Measurements from ENCODE around the gene TUBGCP3. TPM values are rescaled to one million over a fixed set of nuclear protein-coding genes. Genes with fewer than 3 reads are reported as not detected.
A peak's percentile ranks its signal among the peaks of the same experiment; 100 is the strongest.

The TUBGCP3 gene
- total and polyA plus RNA-seq, 9 of the 15 experiments (the other 6 are each of a cell fraction or from before 2014, with no cell fraction given), result 3.0 to 24.8 (median 15.2) TPM

- TF ChIP-seq RBM22 (IDR thresholded peaks at IDR 0.05; ENCODE audit: low read depth, low read length, poor library complexity, severe bottlenecking), result no peak
- TF ChIP-seq NCOA1 (IDR thresholded peaks at IDR 0.05; ENCODE audit: low read depth), result no peak
- TF ChIP-seq ZFP30 (CRISPR knock-in tag; IDR thresholded peaks at IDR 0.05; ENCODE audit: borderline replicate concordance), result no peak
- no peak for TF ChIP-seq SMARCB1 (IDR thresholded peaks at IDR 0.05; ENCODE audit: insufficient read length, low read depth)
- TF ChIP-seq BRCA1 (IDR thresholded peaks at IDR 0.05), result no peak
- no peak for TF ChIP-seq BRCA1 (CRISPR knock-in tag; IDR thresholded peaks at IDR 0.05)
- no peak for TF ChIP-seq MXI1 (IDR thresholded peaks at IDR 0.05; ENCODE audit: low read depth, low read length)
- peak; percentile 20; the same call in 1 of the 2 replicates for TF ChIP-seq MAX (CRISPR knock-in tag; IDR thresholded peaks at IDR 0.05)
- TF ChIP-seq MAFG (tag; conservative IDR thresholded peaks at IDR 0.05), result no peak
- no peak for TF ChIP-seq ZNF184 (CRISPR knock-in tag; IDR thresholded peaks at IDR 0.05)
- TF ChIP-seq CGGBP1 (CRISPR knock-in tag; IDR thresholded peaks at IDR 0.05), result no peak
- TF ChIP-seq NCOA6 (IDR thresholded peaks at IDR 0.05), result no peak
- TF ChIP-seq NFRKB (IDR thresholded peaks at IDR 0.05; ENCODE audit: low read depth), result no peak
- no peak for TF ChIP-seq POLR2AphosphoS2 (IDR thresholded peaks at IDR 0.05; ENCODE audit: low read length)
- peak; percentile 89 for TF ChIP-seq RB1 (IDR thresholded peaks at IDR 0.05; ENCODE audit: low read depth)
- TF ChIP-seq TBL1XR1 (IDR thresholded peaks at IDR 0.05; ENCODE audit: low read length in 2 of 2), result no peak
- no peak for TF ChIP-seq HEY1 (CRISPR knock-in tag; IDR thresholded peaks at IDR 0.05; ENCODE audit: borderline replicate concordance)
- peak; percentile 83 for TF ChIP-seq SMC3 (conservative IDR thresholded peaks at IDR 0.05; ENCODE audit: insufficient read depth, low read depth, low read length)
- TF ChIP-seq STAG1 (CRISPR knock-in tag; IDR thresholded peaks at IDR 0.05; ENCODE audit: borderline replicate concordance), result peak; percentile 43; the same call in 1 of the 2 replicates
- no peak for TF ChIP-seq CC2D1A (IDR thresholded peaks at IDR 0.05)
- TF ChIP-seq CBX8 (IDR thresholded peaks at IDR 0.05; ENCODE audit: borderline replicate concordance, extremely low read depth, low read depth, low read length, poor library complexity, severe bottlenecking), result no peak
- TF ChIP-seq FOXP4 (CRISPR knock-in tag; IDR thresholded peaks at IDR 0.05; ENCODE audit: borderline replicate concordance), result no peak
- TF ChIP-seq ZNF41 (CRISPR knock-in tag; conservative IDR thresholded peaks at IDR 0.05), result no peak
- no peak for TF ChIP-seq LARP7 (IDR thresholded peaks at IDR 0.05)
- TF ChIP-seq BHLHE40 (IDR thresholded peaks at IDR 0.05; ENCODE audit: low read length), result no peak
- TF ChIP-seq TOE1 (IDR thresholded peaks at IDR 0.05; ENCODE audit: borderline replicate concordance), result no peak
- TF ChIP-seq TOE1 (CRISPR knock-in tag; IDR thresholded peaks at IDR 0.05; ENCODE audit: borderline replicate concordance, low read depth), result no peak
These were observed 18.4 kb upstream of the TUBGCP3 start (continued) for GRCh38 chr13:112606109-112607001.
